WERI-Rb-1 (cell line): ENCODE results near the gene FEV.
A peak's percentile ranks its signal among the peaks of the same experiment; 100 is the strongest.

Source experiments
- DNase-seq: peaks from one replicate; pipeline ENCODE4 v3.0.0-alpha.2; 2020
- H3K27ac ChIP-seq: fragments of 250-450 bp; sonication (Bioruptor Pico); 2 replicates; pipeline ENCODE4 v1.5.1; 2020; ENCODE audit warnings: mild to moderate bottlenecking, moderate library complexity
- H3K27me3 ChIP-seq: fragments of 250-450 bp; sonication (Bioruptor Pico); 2 replicates; pipeline ENCODE4 v1.5.1; 2021; ENCODE audit warnings: mild to moderate bottlenecking, low read depth, moderate library complexity; ENCODE audit not compliant: insufficient read depth, severe bottlenecking
- H3K36me3 ChIP-seq: fragments of 250-450 bp; sonication (Bioruptor Pico); 2 replicates; pipeline ENCODE4 v1.5.1; 2020; ENCODE audit warnings: mild to moderate bottlenecking, moderate library complexity
- H3K4me3 ChIP-seq: 2 replicates; pipeline ENCODE4 v1.5.1; 2011; ENCODE audit warnings: low read depth, mild to moderate bottlenecking, control low read depth, low read length
- H3K9me3 ChIP-seq: fragments of 250-450 bp; sonication (Bioruptor Pico); 2 replicates; pipeline ENCODE4 v1.5.1; 2021; ENCODE audit warnings: mild to moderate bottlenecking, moderate library complexity; ENCODE audit not compliant: severe bottlenecking
- CTCF ChIP-seq: IDR thresholded peaks from 2 replicates; pipeline ENCODE4 v1.5.1; 2011; ENCODE audit warnings: low read depth, mild to moderate bottlenecking, control low read depth, inconsistent platforms, low read length

The FEV gene

GRCh38 chr2:218964041-218964771 lies 20.8 kb downstream of the FEV start:
- H3K9me3 ChIP-seq, result no peaks in the 10 kb centered on the region
- H3K36me3 ChIP-seq, result no peaks in the 10 kb centered on the region; the same call in 1 of the 2 replicates
- TF ChIP-seq CTCF, result no peak
- H3K27me3 ChIP-seq, result no peaks in the 10 kb centered on the region
- peak; percentile 71 for DNase-seq
- H3K4me3 ChIP-seq, result peak overlapping the region; percentile 75
- peak overlapping the region; percentile 97 for H3K27ac ChIP-seq

GRCh38 chr2:218963601-218964000 lies 21.4 kb downstream of the FEV start:
- no peaks in the 10 kb centered on the region; the same call in 1 of the 2 replicates for H3K36me3 ChIP-seq
- peak; percentile 72 for DNase-seq
- no peaks in the 10 kb centered on the region for H3K27me3 ChIP-seq
- H3K4me3 ChIP-seq, result peak overlapping the region; percentile 75
- H3K9me3 ChIP-seq, result no peaks in the 10 kb centered on the region
- H3K27ac ChIP-seq, result peak overlapping the region; percentile 97
- TF ChIP-seq CTCF, result no peak

- Histone ChIP-seq H3K27me3 (no peaks in the 10 kb centered on the region), H3K9me3 (no peaks in the 10 kb centered on the region), H3K4me3 (peak overlapping the region; percentile 75), H3K27ac (peak overlapping the region; percentile 97), H3K36me3 (no peaks in the 10 kb centered on the region; the same call in 1 of the 2 replicates)
- no peak for TF ChIP-seq CTCF
- peak; percentile 98 for DNase-seq
Observed at GRCh38 chr2:218962859-218963492, 22.0 kb downstream of the FEV start.

- Histone ChIP-seq H3K4me3 (peak overlapping the region; percentile 75), H3K27me3 (no peaks in the 10 kb centered on the region), H3K27ac (peak overlapping the region; percentile 97), H3K9me3 (no peaks in the 10 kb centered on the region), H3K36me3 (no peaks in the 10 kb centered on the region; the same call in 1 of the 2 replicates)
- TF ChIP-seq CTCF, result no peak
- peak; percentile 90 for DNase-seq
Observed at GRCh38 chr2:218961651-218962570, 23.1 kb downstream of the FEV start.

- peak overlapping the region; percentile 97 for H3K27ac ChIP-seq
- H3K4me3 ChIP-seq, result peak overlapping the region; percentile 75
Observed at GRCh38 chr2:218961229-218961628, 23.8 kb downstream of the FEV start.

More at GRCh38 chr2:218961229-218961628, 23.8 kb downstream of the FEV start:
- Histone ChIP-seq H3K27me3 (no peaks in the 10 kb centered on the region), H3K9me3 (no peaks in the 10 kb centered on the region), H3K36me3 (no peaks in the 10 kb centered on the region; the same call in 1 of the 2 replicates)
- DNase-seq, result no peak
- no peak for TF ChIP-seq CTCF
